K562 (cell line): ENCODE results near the gene CCDC106. TPM values are rescaled to one million over a fixed set of nuclear protein-coding genes. Genes with fewer than 3 reads are reported as not detected.

Source experiments
- BMI1 ChIP-seq: fragments of 150-350 bp; IDR thresholded peaks from 2 replicates; pipeline ENCODE4 v1.6.1; 2014; ENCODE audit warnings: low read length
- CBFB ChIP-seq: sonication (generic); formaldehyde crosslinking; IDR thresholded peaks from 2 replicates; pipeline ENCODE4 v1.4.0; 2020; ENCODE audit warnings: mild to moderate bottlenecking, missing genetic modification reagents
- CREB1 ChIP-seq, 2 experiments: sonication (generic) in 1 of 2; formaldehyde crosslinking in 1 of 2; IDR thresholded peaks; 2 replicates each; pipeline versions ENCODE4 v1.6.1 to v1.8.0; 2012 to 2022; ENCODE audit warnings: inconsistent platforms in 1 of 2, mild to moderate bottlenecking in 1 of 2, missing genetic modification reagents in 1 of 2, moderate library complexity in 1 of 2
- CXXC5 ChIP-seq: fragments of 250-450 bp; sonication (Bioruptor Pico); IDR thresholded peaks from 2 replicates; pipeline ENCODE4 v1.8.0; 2022; ENCODE audit warnings: inconsistent platforms, mild to moderate bottlenecking, moderate library complexity
- FOXO4 ChIP-seq: fragments of 450-650 bp; formaldehyde crosslinking; IDR thresholded peaks from 2 replicates; pipeline ENCODE4 v1.4.0; 2020; ENCODE audit warnings: mild to moderate bottlenecking, moderate library complexity
- FOXP4 ChIP-seq: sonication (generic); formaldehyde crosslinking; IDR thresholded peaks from 2 replicates; pipeline ENCODE4 v1.8.0; 2022; ENCODE audit warnings: mild to moderate bottlenecking, missing genetic modification reagents, borderline replicate concordance
- MCM2 ChIP-seq: fragments of 450-650 bp; IDR thresholded peaks from 2 replicates; pipeline ENCODE4 v1.6.1; 2017; ENCODE audit warnings: low read depth, mild to moderate bottlenecking
- MEIS2 ChIP-seq: fragments of 450-650 bp; IDR thresholded peaks from 2 replicates; pipeline ENCODE4 v1.6.1; 2014; ENCODE audit warnings: mild to moderate bottlenecking; ENCODE audit not compliant: partially characterized antibody
- MNT ChIP-seq, 2 experiments: fragments of 450-650 bp; conservative IDR thresholded peaks; 2 replicates each; pipeline ENCODE4 v1.6.1; 2017; ENCODE audit warnings: mild to moderate bottlenecking in 2 of 2, moderate library complexity in 2 of 2
- POU5F1 ChIP-seq: fragments of 150-350 bp; IDR thresholded peaks from 2 replicates; pipeline ENCODE4 v1.6.1; 2014; ENCODE audit warnings: borderline replicate concordance, low read length, low read depth, mild to moderate bottlenecking; ENCODE audit not compliant: partially characterized antibody
- RB1 ChIP-seq: fragments of 450-650 bp; IDR thresholded peaks from 2 replicates; pipeline ENCODE4 v1.6.1; 2017; ENCODE audit warnings: low read depth, mild to moderate bottlenecking
- STAG1 ChIP-seq: sonication (generic); formaldehyde crosslinking; IDR thresholded peaks from 2 replicates; pipeline ENCODE4 v1.5.0; 2020; ENCODE audit warnings: missing genetic modification reagents, borderline replicate concordance
- TBL1XR1 ChIP-seq, 2 experiments: IDR thresholded peaks; 2 replicates each; pipeline ENCODE4 v1.6.1; 2012; ENCODE audit warnings: improper control_type of control experiment in 2 of 2, low read length in 2 of 2, mild to moderate bottlenecking in 1 of 2
- ZNF407 ChIP-seq: fragments of 450-650 bp; IDR thresholded peaks from 2 replicates; pipeline ENCODE4 v1.6.1; 2016; ENCODE audit warnings: low read depth
- ZNF589 ChIP-seq: fragments of 200-800 bp; sonication (Bioruptor generic); IDR thresholded peaks from 2 replicates; pipeline ENCODE4 v1.6.1; 2016; ENCODE audit warnings: low read depth, missing genetic modification characterization, missing compliant biosample characterization
- polyA plus RNA-seq, 8 experiments: library from polyadenylated mRNA; depleted of rRNA in 4 of 8; stranded (reverse) in 5 of 8; unstranded in 3 of 8; fragments of >200 nt; fragmentation: Nextera tagmentation in 2 of 8; fragmentation: Illumina TruSeq in 1 of 8; extraction: Ambion mirVana in 2 of 8; extraction: Trizol in 1 of 8; gene quantifications; 2 replicates each; pipeline versions ENCODE4 v1.2.1 to v1.2.3, GENCODE V29; 2011 to 2014; ENCODE audit warnings: inconsistent platforms in 1 of 8, missing spikeins in 1 of 8
- total RNA-seq, 7 experiments: library from RNA; depleted of rRNA in 6 of 7; stranded (reverse); fragments of >200 nt in 6 of 7; fragmentation: Illumina TruSeq in 2 of 7; extraction: Trizol in 2 of 7; gene quantifications; 2 replicates each; pipeline versions ENCODE4 v1.2.1 to v1.2.3, GENCODE V29; 2011 to 2021; ENCODE audit warnings: low replicate concordance in 1 of 7

CCDC106 gene
- total and polyA plus RNA-seq, 9 of the 15 experiments (the other 6 are each of a cell fraction or from before 2014, with no cell fraction given), result 0.10 to 27.5 (median 15.0) TPM; not detected in 1

GRCh38 chr19:55605207-55605636, 42.8 kb upstream of the CCDC106 start (continued):
- TF ChIP-seq ZNF407, result peak; percentile 86
- no peak for TF ChIP-seq TBL1XR1 (IDR thresholded peaks at IDR 0.05; ENCODE audit: low read length in 2 of 2)
- TF ChIP-seq BMI1, result no peak
- no peak for TF ChIP-seq STAG1 (CRISPR knock-in tag)
- TF ChIP-seq POU5F1, result peak; percentile 27
- TF ChIP-seq MNT (conservative IDR thresholded peaks at IDR 0.05), result peak; percentile 47 to 52; a peak in 3 of 4 replicates
- no peak for TF ChIP-seq FOXP4 (CRISPR knock-in tag)
- no peak for TF ChIP-seq RB1
- no peak for TF ChIP-seq MCM2
- peak; percentile 81 for TF ChIP-seq MEIS2
- no peak for TF ChIP-seq FOXO4 (CRISPR knock-in tag)
- no peak for TF ChIP-seq ZNF589 (CRISPR knock-in tag)
- TF ChIP-seq CREB1 (IDR thresholded peaks at IDR 0.05), result peak; percentile 29; the same call in 1 of the 2 replicates
- no peak; the same call in 1 of the 2 replicates for TF ChIP-seq CREB1 (CRISPR knock-in tag; IDR thresholded peaks at IDR 0.05)
- peak; percentile 73 for TF ChIP-seq CXXC5
- TF ChIP-seq CBFB, result no peak
